ENCODE results near the gene UGT1A10.

UGT1A10 gene

DNA sequence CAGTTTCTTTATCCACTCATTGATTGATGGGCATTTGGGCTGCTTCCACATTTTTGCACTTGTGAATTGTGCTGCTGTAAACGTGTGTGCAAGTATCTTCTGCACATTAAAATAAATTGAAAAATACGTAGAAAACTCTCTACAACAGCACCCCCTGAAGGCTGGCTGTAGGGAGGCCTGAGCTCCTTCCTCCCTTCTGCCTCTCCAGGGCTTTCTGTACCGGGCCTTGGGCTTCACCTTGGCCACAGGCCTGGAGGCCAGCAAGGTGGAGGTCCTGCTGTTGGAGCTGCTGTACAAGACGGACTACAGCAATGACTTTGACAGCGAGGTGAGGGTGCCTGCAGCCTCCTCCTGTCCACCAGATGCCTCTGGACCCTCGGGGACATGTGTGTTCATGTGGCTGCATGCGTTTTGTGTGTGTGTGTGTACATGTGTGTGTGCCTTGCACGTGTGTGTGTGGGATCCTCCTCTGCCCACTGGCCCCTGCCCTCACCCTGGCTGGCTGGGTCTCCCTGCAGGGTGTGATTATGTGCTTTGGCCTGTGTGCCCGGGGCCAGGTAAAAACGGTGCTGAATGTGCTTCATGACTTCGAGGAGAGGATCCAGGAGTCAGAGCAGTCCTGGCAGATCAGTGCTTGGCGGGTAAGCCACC is 171.1 kb downstream of the UGT1A10 start:
- TF ChIP-seq POU2F2 (IDR thresholded peaks at IDR 0.05; ENCODE audit: low read depth, low read length) (no peak), PAX5 (IDR thresholded peaks at IDR 0.05; ENCODE audit: insufficient read depth, low read length, severe bottlenecking) (no peak), SPI1 (IDR thresholded peaks at IDR 0.05; ENCODE audit: low read depth, low read length) (no peak), POLR2AphosphoS5 (IDR thresholded peaks at IDR 0.05; ENCODE audit: low read depth, low read length) (no peak), TAF1 (IDR thresholded peaks at IDR 0.05; ENCODE audit: low read depth, low read length) (no peak), POLR2A (IDR thresholded peaks at IDR 0.05; ENCODE audit: low read depth, low read length) (no peak)
- DNase-seq (ENCODE audit: insufficient read length, low spot score) (no peak), FAIRE-seq (no peak)

DNA sequence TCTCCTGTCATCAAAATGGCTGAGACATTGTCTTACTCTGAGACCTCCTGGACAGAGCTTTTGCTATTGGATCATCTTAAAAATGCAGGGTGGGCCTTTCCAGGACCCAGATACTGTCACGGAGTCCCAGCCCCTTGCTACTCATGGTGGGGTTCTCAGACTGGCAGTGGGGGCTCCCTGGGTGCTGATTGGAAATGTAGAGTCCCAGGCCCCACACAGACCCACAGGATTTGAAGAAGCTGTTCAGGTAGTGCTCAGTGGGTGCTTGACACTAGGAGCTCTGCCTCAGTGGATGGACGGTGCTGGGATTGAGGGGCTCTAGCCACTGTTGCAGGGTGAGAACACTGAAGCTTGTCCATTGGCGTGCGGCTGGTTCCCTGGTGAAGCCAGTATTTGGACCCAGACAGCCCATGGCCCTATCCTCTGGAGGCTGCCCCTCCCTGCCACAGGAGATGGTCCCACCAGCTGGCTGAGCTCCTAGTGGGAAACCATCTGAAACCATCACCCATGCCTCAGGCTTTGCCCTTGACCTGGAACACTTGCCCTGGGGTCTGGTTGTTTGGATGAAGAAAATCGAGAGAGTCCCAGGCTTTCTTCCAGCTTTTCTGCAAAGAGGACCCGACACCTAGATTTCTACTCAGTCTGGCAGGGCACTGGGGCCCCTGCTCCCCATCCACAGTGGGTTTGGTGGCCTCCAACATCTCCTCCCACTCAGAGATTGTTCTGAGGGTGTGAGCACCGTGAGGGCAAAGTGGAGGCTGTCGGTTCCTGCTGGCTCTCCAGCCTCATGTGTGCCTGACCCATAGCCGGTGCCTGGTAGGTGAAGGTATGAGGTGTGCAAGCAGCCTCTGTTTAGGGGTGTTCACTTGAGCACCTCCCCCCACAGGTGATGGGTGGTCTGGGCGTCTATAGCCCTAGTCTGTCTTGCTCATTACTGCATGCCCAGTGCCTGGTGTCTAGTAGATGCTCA is 172.0 kb downstream of the UGT1A10 start:
- no peak for FAIRE-seq
- no peak for DNase-seq (ENCODE audit: insufficient read length, low spot score)
- TF ChIP-seq POLR2AphosphoS5 (IDR thresholded peaks at IDR 0.05; ENCODE audit: low read depth, low read length): no peak
- TF ChIP-seq POU2F2 (IDR thresholded peaks at IDR 0.05; ENCODE audit: low read depth, low read length): no peak
- no peak for TF ChIP-seq TAF1 (IDR thresholded peaks at IDR 0.05; ENCODE audit: low read depth, low read length)
- TF ChIP-seq PAX5 (IDR thresholded peaks at IDR 0.05; ENCODE audit: insufficient read depth, low read length, severe bottlenecking): no peak
- TF ChIP-seq POLR2A (IDR thresholded peaks at IDR 0.05; ENCODE audit: low read depth, low read length): no peak
- TF ChIP-seq SPI1 (IDR thresholded peaks at IDR 0.05; ENCODE audit: low read depth, low read length): no peak

GRCh38 chr2:233810385-233810784 is 174.1 kb downstream of the UGT1A10 start:
- TF ChIP-seq POLR2A (IDR thresholded peaks at IDR 0.05; ENCODE audit: low read depth, low read length) (no peak), POU2F2 (IDR thresholded peaks at IDR 0.05; ENCODE audit: low read depth, low read length) (no peak), POLR2AphosphoS5 (IDR thresholded peaks at IDR 0.05; ENCODE audit: low read depth, low read length) (no peak), TAF1 (IDR thresholded peaks at IDR 0.05; ENCODE audit: low read depth, low read length) (no peak), SPI1 (IDR thresholded peaks at IDR 0.05; ENCODE audit: low read depth, low read length) (no peak), PAX5 (IDR thresholded peaks at IDR 0.05; ENCODE audit: insufficient read depth, low read length, severe bottlenecking) (no peak)
- no peak for FAIRE-seq

GRCh38 chr2:233811087-233811486 is 174.8 kb downstream of the UGT1A10 start:
- DNase-seq (ENCODE audit: insufficient read length, low spot score) (no peak), FAIRE-seq (no peak)
- TF ChIP-seq PAX5 (IDR thresholded peaks at IDR 0.05; ENCODE audit: insufficient read depth, low read length, severe bottlenecking) (no peak), POLR2AphosphoS5 (IDR thresholded peaks at IDR 0.05; ENCODE audit: low read depth, low read length) (no peak), TAF1 (IDR thresholded peaks at IDR 0.05; ENCODE audit: low read depth, low read length) (no peak), SPI1 (IDR thresholded peaks at IDR 0.05; ENCODE audit: low read depth, low read length) (no peak), POU2F2 (IDR thresholded peaks at IDR 0.05; ENCODE audit: low read depth, low read length) (no peak), POLR2A (IDR thresholded peaks at IDR 0.05; ENCODE audit: low read depth, low read length) (no peak)

More at GRCh38 chr2:233810385-233810784, 174.1 kb downstream of the UGT1A10 start:
- no peak for DNase-seq (ENCODE audit: insufficient read length, low spot score)

DNA sequence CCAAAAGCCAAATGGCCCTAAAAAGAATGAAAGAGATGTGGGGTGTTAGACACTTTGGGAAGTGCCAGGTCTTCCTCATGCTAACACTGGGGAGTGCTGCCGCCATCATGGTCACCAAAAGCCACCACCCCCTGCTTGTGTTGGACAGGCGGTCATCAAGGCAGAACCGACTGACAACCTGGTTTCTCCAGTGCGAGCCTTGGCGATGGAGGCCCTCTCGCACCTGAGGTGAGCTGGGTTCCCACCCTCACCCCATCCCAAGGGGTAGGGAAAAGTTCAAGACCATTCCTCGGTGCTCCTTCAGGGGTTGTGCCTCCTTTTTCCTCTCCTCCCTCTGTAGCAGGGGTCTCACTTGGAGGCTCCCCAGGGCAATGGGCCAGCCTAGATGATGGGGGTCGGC is 175.5 kb downstream of the UGT1A10 start:
- DNase-seq (ENCODE audit: insufficient read length, low spot score) (no peak), FAIRE-seq (no peak)
- TF ChIP-seq TAF1 (IDR thresholded peaks at IDR 0.05; ENCODE audit: low read depth, low read length) (no peak), SPI1 (IDR thresholded peaks at IDR 0.05; ENCODE audit: low read depth, low read length) (no peak), POLR2AphosphoS5 (IDR thresholded peaks at IDR 0.05; ENCODE audit: low read depth, low read length) (no peak), PAX5 (IDR thresholded peaks at IDR 0.05; ENCODE audit: insufficient read depth, low read length, severe bottlenecking) (no peak), POLR2A (IDR thresholded peaks at IDR 0.05; ENCODE audit: low read depth, low read length) (no peak), POU2F2 (IDR thresholded peaks at IDR 0.05; ENCODE audit: low read depth, low read length) (no peak)

- DNase-seq (ENCODE audit: insufficient read length, low spot score): no peak
- TF ChIP-seq POLR2AphosphoS5 (IDR thresholded peaks at IDR 0.05; ENCODE audit: low read depth, low read length) (no peak), SPI1 (IDR thresholded peaks at IDR 0.05; ENCODE audit: low read depth, low read length) (no peak), TAF1 (IDR thresholded peaks at IDR 0.05; ENCODE audit: low read depth, low read length) (no peak), POU2F2 (IDR thresholded peaks at IDR 0.05; ENCODE audit: low read depth, low read length) (no peak), POLR2A (IDR thresholded peaks at IDR 0.05; ENCODE audit: low read depth, low read length) (no peak), PAX5 (IDR thresholded peaks at IDR 0.05; ENCODE audit: insufficient read depth, low read length, severe bottlenecking) (no peak)
- FAIRE-seq: no peak
Measured at GRCh38 chr2:233813236-233814055, 177.2 kb downstream of the UGT1A10 start.

- FAIRE-seq (no peak), DNase-seq (ENCODE audit: insufficient read length, low spot score) (no peak)
- no peak for TF ChIP-seq POLR2AphosphoS5 (IDR thresholded peaks at IDR 0.05; ENCODE audit: low read depth, low read length)
- TF ChIP-seq POU2F2 (IDR thresholded peaks at IDR 0.05; ENCODE audit: low read depth, low read length): no peak
- TF ChIP-seq PAX5 (IDR thresholded peaks at IDR 0.05; ENCODE audit: insufficient read depth, low read length, severe bottlenecking): no peak
- no peak for TF ChIP-seq SPI1 (IDR thresholded peaks at IDR 0.05; ENCODE audit: low read depth, low read length)
- no peak for TF ChIP-seq TAF1 (IDR thresholded peaks at IDR 0.05; ENCODE audit: low read depth, low read length)
- TF ChIP-seq POLR2A (IDR thresholded peaks at IDR 0.05; ENCODE audit: low read depth, low read length): no peak
Measured at GRCh38 chr2:233814056-233814835, 178.0 kb downstream of the UGT1A10 start.

- TF ChIP-seq POLR2AphosphoS5 (IDR thresholded peaks at IDR 0.05; ENCODE audit: low read depth, low read length): no peak
- no peak for TF ChIP-seq TAF1 (IDR thresholded peaks at IDR 0.05; ENCODE audit: low read depth, low read length)
- DNase-seq (ENCODE audit: insufficient read length, low spot score) (no peak), FAIRE-seq (no peak)
Measured at GRCh38 chr2:233815861-233816260, 179.6 kb downstream of the UGT1A10 start.
